NCI-H2171 (cell line): Measurements from ENCODE around the gene HIBADH.
"Not testable (repeated sequence)": the region's sequence is repeated elsewhere in the genome, so short reads cannot be mapped to it uniquely, and the experiment has no call there.

Experiments used
- DNase-seq: peaks from one replicate; lab custom pipeline; 2025; lab: John Stamatoyannopoulos, UW

Gene HIBADH

GRCh38 chr7:27547401-27547800 lies 115.3 kb downstream of the HIBADH start:
- DNase-seq = no peak

- DNase-seq = no peak
Measured at GRCh38 chr7:27546610-27547009, 116.1 kb downstream of the HIBADH start.

GRCh38 chr7:27535795-27536194 lies 126.9 kb downstream of the HIBADH start:
- no peak for DNase-seq

- no peak for DNase-seq
Measured at GRCh38 chr7:27533652-27534081, 129.0 kb downstream of the HIBADH start.

- peak; percentile 14 for DNase-seq
Measured at GRCh38 chr7:27532314-27532713, 130.4 kb downstream of the HIBADH start.

- DNase-seq = no peak
Measured at GRCh38 chr7:27527348-27527714, 135.4 kb downstream of the HIBADH start.

- DNase-seq = no peak
Measured at GRCh38 chr7:27526611-27527347, 135.9 kb downstream of the HIBADH start.

- no peak for DNase-seq
Measured at GRCh38 chr7:27526131-27526530, 136.6 kb downstream of the HIBADH start.

- no peak for DNase-seq
Measured at GRCh38 chr7:27523321-27523720, 139.4 kb downstream of the HIBADH start.

- DNase-seq = no peak
Measured at GRCh38 chr7:27522566-27522965, 140.1 kb downstream of the HIBADH start.

- DNase-seq = no peak
Measured at GRCh38 chr7:27520815-27521790, 141.6 kb downstream of the HIBADH start.

- DNase-seq = no peak
Measured at GRCh38 chr7:27519793-27520469, 142.8 kb downstream of the HIBADH start.

- no peak for DNase-seq
Measured at GRCh38 chr7:27518561-27519350, 143.9 kb downstream of the HIBADH start.

- DNase-seq = no peak
Measured at GRCh38 chr7:27516421-27516820, 146.3 kb downstream of the HIBADH start.

- DNase-seq = no peak
Measured at GRCh38 chr7:27515933-27516332, 146.8 kb downstream of the HIBADH start.

- no peak for DNase-seq
Measured at GRCh38 chr7:27514861-27515260, 147.8 kb downstream of the HIBADH start.

GRCh38 chr7:27513885-27514284 lies 148.8 kb downstream of the HIBADH start:
- no peak for DNase-seq

- not testable (repeated sequence) for DNase-seq
Measured at GRCh38 chr7:27511370-27511769, 151.3 kb downstream of the HIBADH start.

- no peak for DNase-seq
Measured at GRCh38 chr7:27510541-27510940, 152.1 kb downstream of the HIBADH start.

GRCh38 chr7:27501879-27502278 lies 160.8 kb downstream of the HIBADH start:
- not testable (repeated sequence) for DNase-seq

- DNase-seq = no peak
Measured at GRCh38 chr7:27501001-27501400, 161.7 kb downstream of the HIBADH start.

- no peak for DNase-seq
Measured at GRCh38 chr7:27492224-27492623, 170.5 kb downstream of the HIBADH start.
